Type B pancreatic cell (in vitro differentiated cells): ENCODE measurements around the gene HDAC9. TPM values are rescaled to one million over a fixed set of nuclear protein-coding genes. Genes with fewer than 3 reads are reported as not detected.

Experiments
- DNase-seq: peaks from one replicate; pipeline ENCODE4 v3.0.0; 2021; ENCODE audit warnings: mixed read lengths; ENCODE audit not compliant: unreplicated experiment; ENCODE audit errors: extremely low spot score
- H3K27ac Mint-ChIP-seq: 2 replicates; pipeline ENCODE4 v1.8.0; 2021; ENCODE audit warnings: mild to moderate bottlenecking, mixed read lengths
- H3K27me3 Mint-ChIP-seq: 2 replicates; pipeline ENCODE4 v1.8.0; 2021; ENCODE audit warnings: mixed read lengths
- H3K36me3 Mint-ChIP-seq: 2 replicates; pipeline ENCODE4 v1.8.0; 2021; ENCODE audit warnings: mixed read lengths
- H3K4me1 Mint-ChIP-seq: one replicate; pipeline ENCODE4 v1.8.0; 2021; ENCODE audit warnings: mixed read lengths; ENCODE audit not compliant: unreplicated experiment
- H3K4me3 Mint-ChIP-seq: 2 replicates; pipeline ENCODE4 v1.8.0; 2021; ENCODE audit warnings: mild to moderate bottlenecking, mixed read lengths
- H3K9me3 Mint-ChIP-seq: 2 replicates; pipeline ENCODE4 v1.8.0; 2021; ENCODE audit warnings: mixed read lengths
- total RNA-seq: library from RNA; stranded (reverse); gene quantifications from 2 replicates; pipeline ENCODE4 v1.2.1, GENCODE V29; 2021; ENCODE audit warnings: low replicate concordance
- TF ChIP-seq, protein P1 (sequence below): fragments of 200-600 bp; sonication (generic); conservative IDR thresholded peaks from 2 replicates; pipeline ENCODE4 v1.5.0; 2021; ENCODE audit warnings: antibody characterized with exemption, mild to moderate bottlenecking

The HDAC9 gene
- total RNA-seq, 1 donor from 2014 or later, result 6.8 TPM

DNA sequence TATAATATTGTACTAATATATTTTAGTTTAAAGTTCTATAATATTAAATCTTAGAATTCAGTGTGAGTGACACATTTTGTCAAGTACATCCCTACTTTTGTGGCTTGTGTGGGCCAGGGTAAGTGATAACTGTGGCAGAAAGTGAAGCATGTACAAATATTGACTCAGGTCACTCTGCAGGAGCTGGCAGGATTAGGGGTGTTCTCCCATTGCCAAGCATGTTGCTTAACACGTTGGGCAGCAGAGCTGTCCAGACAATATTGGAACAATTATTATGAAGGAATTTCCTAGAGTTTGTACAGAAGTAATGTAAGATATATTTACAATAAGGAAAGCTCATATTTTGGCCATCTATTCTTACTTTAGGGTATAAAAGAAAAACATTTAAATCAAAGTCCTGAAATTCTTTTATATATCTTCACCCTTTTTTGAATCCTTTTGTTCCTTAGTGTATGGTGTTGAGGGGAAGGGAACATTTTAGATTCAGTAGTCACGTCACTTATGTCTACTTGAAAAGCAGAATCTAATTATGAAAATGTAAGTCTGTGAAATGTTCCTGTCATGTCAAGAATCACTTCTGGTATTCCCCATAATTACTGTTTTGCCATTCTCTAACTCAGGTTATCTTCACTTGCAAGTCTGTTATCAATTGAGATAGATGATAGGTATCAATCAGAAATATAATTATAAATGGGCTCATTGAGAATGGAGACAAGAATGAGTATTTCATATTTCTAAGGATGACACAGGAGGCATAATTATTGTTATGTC is 4.0 kb downstream of the HDAC9 start:
- no peak for DNase-seq
- H3K9me3 Mint-ChIP-seq, result no peaks in the 10 kb centered on the region
- H3K36me3 Mint-ChIP-seq, result no peaks in the 10 kb centered on the region
- peaks cover 30% of the 10 kb centered on the region for H3K4me1 Mint-ChIP-seq
- H3K4me3 Mint-ChIP-seq, result no peak overlapping the region
- TF ChIP-seq, protein P1, sequence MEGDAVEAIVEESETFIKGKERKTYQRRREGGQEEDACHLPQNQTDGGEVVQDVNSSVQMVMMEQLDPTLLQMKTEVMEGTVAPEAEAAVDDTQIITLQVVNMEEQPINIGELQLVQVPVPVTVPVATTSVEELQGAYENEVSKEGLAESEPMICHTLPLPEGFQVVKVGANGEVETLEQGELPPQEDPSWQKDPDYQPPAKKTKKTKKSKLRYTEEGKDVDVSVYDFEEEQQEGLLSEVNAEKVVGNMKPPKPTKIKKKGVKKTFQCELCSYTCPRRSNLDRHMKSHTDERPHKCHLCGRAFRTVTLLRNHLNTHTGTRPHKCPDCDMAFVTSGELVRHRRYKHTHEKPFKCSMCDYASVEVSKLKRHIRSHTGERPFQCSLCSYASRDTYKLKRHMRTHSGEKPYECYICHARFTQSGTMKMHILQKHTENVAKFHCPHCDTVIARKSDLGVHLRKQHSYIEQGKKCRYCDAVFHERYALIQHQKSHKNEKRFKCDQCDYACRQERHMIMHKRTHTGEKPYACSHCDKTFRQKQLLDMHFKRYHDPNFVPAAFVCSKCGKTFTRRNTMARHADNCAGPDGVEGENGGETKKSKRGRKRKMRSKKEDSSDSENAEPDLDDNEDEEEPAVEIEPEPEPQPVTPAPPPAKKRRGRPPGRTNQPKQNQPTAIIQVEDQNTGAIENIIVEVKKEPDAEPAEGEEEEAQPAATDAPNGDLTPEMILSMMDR, result no peak
- peaks cover 6% of the 10 kb centered on the region for H3K27me3 Mint-ChIP-seq
- no peak overlapping the region for H3K27ac Mint-ChIP-seq

DNA sequence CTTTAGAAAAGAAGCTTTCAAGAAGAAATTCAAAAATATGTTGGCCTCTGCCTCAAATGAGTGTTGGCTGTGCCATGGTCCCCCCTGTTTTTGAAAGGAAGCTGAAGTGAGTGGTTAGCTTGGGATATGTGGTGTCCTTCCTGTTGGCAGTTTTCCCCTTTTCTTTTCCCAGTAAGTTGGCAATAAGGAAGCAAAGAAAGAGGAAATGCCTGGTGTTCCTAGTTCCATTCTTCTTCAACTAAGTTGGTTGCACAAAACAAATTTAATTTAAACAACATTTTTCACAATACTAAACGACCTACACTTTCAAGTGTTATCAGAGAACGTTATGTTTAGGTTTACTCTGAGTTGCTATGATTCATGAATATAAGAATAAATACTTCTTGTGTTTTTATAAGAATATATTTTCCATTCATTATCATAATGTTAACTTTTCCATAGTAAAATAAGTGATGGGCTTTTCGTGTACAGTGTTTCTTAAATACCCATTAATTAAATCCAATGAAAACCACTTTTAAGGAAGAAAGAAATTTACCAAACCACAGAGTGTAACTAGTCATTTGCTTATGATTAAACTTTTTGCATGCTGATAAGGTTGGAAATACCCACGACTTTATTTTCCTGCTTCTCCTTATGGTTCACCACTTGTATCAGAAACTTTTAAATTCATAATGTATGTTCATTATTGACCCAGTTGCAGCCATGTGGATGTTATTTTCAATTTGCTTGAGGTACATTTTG is 7.7 kb downstream of the HDAC9 start:
- H3K4me1 Mint-ChIP-seq, result peaks cover 4% of the 10 kb centered on the region
- no peak overlapping the region for H3K4me3 Mint-ChIP-seq

DNA sequence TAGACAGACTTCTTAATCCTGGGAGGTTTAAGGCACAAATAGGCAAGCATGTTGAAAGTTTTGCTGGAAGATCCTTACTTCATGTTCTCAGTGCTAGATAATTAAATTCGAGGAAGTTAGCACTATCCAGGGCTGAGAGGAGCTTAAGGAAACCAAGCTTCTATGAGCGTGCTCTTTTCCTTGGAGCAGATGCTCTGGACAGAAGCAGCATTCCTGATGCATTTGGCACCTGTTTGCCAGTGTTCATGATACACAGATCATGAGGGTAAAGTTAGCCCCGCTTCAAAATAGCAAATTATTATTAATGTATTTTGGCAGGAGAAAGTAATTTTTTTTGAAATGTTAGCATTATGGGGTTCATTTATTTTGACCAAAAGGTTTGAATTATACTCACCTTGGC is 9.4 kb downstream of the HDAC9 start:
- Mint-ChIP-seq H3K4me1 (peaks cover 12% of the 10 kb centered on the region), H3K4me3 (no peak overlapping the region), H3K27ac (no peak overlapping the region), H3K9me3 (no peaks in the 10 kb centered on the region), H3K36me3 (no peaks in the 10 kb centered on the region), H3K27me3 (no peaks in the 10 kb centered on the region)
- DNase-seq, result no peak
- TF ChIP-seq, protein P1, result no peak

More for the DNA sequence above, 7.7 kb downstream of the HDAC9 start:
- DNase-seq, result no peak
- Mint-ChIP-seq H3K27ac (no peak overlapping the region), H3K27me3 (no peaks in the 10 kb centered on the region), H3K36me3 (no peaks in the 10 kb centered on the region), H3K9me3 (no peaks in the 10 kb centered on the region)
- TF ChIP-seq, protein P1, result no peak

- Mint-ChIP-seq H3K9me3 (no peaks in the 10 kb centered on the region), H3K4me1 (peaks cover 10% of the 10 kb centered on the region), H3K27ac (no peak overlapping the region), H3K27me3 (no peaks in the 10 kb centered on the region), H3K4me3 (no peak overlapping the region), H3K36me3 (no peaks in the 10 kb centered on the region)
- TF ChIP-seq, protein P1, result no peak
- DNase-seq, result no peak
Observed at GRCh38 chr7:18505870-18506460, 10.4 kb downstream of the HDAC9 start.

GRCh38 chr7:18508443-18509427 is 13.2 kb downstream of the HDAC9 start:
- Mint-ChIP-seq H3K9me3 (no peaks in the 10 kb centered on the region), H3K4me1 (peaks cover 8% of the 10 kb centered on the region), H3K27ac (peak overlapping the region; percentile 85), H3K4me3 (peak overlapping the region; percentile 22), H3K36me3 (no peaks in the 10 kb centered on the region), H3K27me3 (no peaks in the 10 kb centered on the region)
- no peak for DNase-seq
- TF ChIP-seq, protein P1, result no peak
